Superior temporal gyrus (tissue), 1 donor: ENCODE data around the gene FBXW10.
"Not testable (repeated sequence)": the region's sequence is repeated elsewhere in the genome, so short reads cannot be mapped to it uniquely, and the experiment has no call there.

Experiments
- DNase-seq: peaks from one replicate; pipeline ENCODE4 v3.0.0-alpha.2; 2016; ENCODE audit errors: extremely low spot score

The FBXW10 gene

DNA sequence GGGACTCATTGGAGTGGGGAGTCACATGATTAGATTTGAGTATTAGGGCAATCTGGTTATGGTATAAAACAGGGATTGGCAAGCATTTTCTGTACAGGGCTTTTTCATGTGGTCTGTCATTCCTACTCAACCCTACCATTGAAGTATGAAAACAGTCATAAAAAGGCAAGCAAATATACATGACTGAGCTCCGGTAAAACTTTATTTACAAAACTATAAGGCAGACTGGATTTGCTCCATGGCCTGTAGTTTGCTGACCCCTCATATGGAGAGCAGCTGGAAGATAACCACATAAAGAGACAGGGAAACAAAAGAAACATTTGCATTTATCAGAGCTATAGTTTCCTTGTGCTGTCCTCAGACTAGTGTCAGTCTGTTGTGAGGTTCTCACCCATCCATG is 83.8 kb downstream of the FBXW10 start:
- not testable (repeated sequence) for DNase-seq
